Measurements from ENCODE around the gene CCDC88B.

The CCDC88B gene

DNA sequence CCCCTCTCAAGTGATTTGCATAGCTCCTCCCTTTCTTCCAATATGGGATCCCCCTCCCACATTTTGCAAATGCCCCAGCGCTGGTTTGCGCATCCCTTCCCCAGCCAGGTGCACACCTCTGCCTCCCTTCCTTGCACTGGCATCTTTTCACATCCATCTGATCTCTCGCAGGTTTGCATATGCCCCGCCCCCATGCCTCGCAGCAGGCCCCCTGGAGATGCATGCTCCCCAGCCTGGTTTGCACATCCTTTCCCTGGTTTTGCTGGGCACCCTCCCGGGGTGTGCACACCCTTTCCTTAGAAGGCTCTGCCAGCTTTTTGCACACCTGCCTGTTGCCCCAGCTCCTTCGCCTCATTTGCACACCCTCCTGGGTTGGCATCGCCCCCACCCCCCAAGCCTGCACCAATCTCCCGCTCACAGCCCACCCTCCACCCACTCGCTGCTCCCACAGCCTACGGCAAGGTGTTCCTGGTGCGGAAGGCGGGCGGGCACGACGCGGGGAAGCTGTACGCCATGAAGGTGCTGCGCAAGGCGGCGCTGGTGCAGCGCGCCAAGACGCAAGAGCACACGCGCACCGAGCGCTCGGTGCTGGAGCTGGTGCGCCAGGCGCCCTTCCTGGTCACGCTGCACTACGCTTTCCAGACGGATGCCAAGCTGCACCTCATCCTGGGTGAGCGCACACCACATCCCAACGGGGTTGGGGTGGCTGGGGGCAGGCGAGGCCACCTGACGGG is 19.9 kb downstream of the CCDC88B start:
- DNase-seq (ENCODE audit: low read depth in 2 of 2), result peak in 1 of 2 experiments; percentile 15

DNA sequence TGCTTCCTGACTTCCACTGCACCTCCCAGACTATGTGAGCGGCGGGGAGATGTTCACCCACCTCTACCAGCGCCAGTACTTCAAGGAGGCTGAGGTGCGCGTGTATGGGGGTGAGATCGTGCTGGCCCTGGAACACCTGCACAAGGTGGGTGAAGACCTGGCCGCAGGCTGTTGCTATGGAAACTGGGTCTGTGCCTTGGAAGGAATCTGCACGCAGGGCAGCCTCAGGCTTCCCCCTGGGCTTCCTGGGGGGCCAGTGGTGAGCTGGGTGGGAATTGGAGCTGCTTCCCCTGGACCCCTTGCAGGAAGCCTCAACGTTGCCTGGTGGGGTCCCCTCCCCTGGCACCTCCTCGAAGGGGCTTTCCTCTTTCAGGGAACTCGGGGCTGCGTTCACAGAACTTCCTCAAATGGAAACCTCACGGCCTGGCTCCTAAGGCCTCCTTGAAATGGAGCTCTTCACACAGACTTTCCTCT is 20.5 kb downstream of the CCDC88B start:
- DNase-seq (ENCODE audit: low read depth in 2 of 2), result no peak

DNA sequence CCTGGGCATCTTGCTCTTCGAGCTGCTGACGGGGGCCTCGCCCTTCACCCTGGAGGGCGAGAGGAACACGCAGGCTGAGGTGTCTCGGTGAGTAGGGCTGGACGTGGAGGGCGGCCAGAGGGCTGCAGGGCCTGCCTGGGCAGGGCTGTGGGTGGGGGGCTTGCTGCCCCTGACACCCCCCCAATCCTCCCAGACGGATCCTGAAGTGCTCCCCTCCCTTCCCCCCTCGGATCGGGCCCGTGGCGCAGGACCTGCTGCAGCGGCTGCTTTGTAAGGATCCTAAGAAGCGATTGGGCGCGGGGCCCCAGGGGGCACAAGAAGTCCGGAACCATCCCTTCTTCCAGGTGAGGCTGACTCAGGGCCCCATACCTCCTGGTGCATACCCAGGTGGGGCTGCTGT is 21.7 kb downstream of the CCDC88B start:
- no peak for DNase-seq (ENCODE audit: low read depth in 2 of 2)

DNA sequence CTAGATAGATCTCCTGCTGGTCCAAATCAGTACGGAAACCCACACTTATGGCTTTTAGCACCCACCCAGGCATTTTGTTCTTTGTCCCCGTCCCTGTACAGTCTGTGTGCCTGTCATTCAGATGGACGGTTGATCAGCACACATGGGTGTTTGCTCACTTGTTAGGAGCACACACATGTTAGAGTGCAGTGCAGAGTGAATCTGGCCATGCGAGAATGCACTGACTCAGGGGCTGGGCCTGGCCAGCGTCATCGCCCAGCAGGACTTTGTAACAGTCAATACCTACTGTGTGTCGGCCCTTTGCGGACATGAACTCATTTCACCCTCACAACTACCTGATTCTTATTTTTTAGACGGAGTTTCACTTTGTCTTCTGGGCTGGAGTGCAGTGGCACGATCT is 22.3 kb downstream of the CCDC88B start:
- no peak for DNase-seq (ENCODE audit: low read depth in 2 of 2)

DNA sequence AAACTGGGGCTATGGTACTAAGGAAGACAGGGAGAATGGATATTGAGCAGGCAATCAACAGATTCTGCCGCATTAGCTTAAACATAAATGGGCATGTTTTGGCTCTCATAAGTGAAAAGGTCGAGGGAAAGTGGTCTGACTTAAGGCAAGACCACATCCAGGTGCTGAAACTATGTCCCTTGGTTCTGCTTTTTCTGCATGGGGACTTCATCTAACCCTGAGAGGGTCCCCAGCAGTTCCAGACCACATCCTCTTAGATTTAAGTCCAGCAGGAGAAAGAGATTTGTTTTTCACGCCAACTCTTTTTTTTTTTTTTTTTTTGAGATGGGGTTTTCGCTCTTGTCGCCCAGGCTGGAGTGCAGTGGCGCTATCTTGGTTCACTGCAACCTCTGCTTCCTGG is 24.4 kb downstream of the CCDC88B start:
- no peak for DNase-seq (ENCODE audit: low read depth in 2 of 2)

DNA sequence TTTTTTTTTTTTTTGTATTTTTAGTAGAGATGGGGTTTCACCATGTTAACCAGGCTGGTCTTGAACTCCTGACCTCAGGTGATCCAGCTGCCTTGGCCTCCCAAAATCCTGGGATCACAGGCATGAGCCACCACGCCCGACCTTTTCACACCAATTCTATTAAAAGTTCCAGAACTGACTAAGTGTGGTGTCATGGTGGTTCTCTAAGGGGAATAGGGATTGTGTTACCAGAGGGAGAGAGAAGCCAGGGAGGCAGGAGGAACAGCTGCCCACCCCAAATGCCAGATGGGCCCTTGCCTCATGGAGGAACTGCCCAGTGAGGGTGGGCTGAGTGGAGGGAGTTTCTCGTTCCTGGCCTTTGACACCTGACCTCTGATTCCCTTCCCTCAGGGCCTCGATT is 24.9 kb downstream of the CCDC88B start:
- DNase-seq (ENCODE audit: low read depth in 2 of 2), result no peak

DNA sequence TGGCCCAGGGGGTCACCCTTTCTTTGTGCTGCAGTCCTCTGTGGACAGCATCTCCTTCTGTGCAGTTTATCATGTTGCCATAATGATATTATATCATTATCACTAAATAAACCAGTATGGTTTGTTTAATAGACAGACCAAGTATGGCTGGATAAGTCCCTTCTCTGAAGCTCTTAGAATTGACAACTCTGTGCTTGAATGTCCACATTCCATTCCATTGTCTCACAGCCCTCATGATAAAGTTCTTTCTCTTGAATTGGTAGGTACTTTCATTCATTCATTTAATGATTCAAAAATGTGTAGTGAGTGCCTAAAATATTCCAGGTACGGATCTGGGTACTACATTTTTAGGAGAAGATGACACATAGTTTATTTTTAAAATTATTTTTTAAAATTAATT is 26.7 kb downstream of the CCDC88B start:
- DNase-seq (ENCODE audit: low read depth in 2 of 2), result no peak

DNA sequence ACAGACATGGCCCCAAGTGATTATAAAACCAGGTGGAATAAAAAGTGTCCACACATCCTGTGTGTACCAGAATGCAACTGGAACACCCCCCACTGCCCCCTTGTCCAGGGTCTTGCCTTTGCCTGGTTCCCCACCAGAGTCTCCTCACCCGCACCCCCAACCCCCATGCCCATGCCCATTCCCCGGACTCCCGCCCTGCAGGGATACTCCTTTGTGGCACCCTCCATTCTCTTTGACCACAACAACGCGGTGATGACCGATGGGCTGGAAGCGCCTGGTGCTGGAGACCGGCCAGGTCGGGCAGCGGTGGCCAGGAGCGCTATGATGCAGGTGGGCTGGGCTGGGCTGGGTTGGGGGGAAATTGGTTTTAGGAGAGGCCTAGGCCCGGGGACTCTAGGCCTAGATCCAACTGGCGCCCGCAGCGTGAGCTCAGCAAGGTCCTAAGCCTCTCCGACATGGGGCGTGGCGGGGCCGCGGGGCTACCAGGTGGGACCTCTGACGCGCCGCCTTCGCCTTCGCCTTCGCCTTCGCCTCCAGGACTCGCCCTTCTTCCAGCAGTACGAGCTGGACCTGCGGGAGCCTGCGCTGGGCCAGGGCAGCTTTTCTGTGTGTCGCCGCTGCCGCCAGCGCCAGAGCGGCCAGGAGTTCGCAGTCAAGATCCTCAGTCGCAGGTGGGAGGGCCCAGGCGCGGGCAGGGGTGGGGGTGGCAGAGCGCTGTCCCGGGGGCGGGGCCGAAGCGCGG is 28.1 kb downstream of the CCDC88B start:
- no peak for DNase-seq (ENCODE audit: low read depth in 2 of 2)

DNA sequence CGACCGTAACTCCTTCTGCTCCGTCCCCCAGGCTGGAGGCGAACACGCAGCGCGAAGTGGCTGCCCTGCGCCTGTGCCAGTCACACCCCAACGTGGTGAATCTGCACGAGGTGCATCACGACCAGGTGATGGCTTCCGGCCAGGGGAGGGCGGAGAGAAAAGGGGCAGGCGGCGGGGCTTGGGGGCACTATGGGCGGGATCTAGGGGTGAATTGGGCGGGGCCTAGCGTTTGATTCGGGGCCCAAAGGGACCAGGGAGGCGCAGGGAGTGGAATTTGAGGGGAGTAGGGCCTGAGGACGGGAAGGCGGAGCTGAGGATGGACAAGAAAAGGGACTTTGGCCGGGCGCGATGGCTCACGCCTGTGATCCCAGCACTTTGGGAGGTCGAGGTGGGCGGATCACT is 28.7 kb downstream of the CCDC88B start:
- no peak for DNase-seq (ENCODE audit: low read depth in 2 of 2)

DNA sequence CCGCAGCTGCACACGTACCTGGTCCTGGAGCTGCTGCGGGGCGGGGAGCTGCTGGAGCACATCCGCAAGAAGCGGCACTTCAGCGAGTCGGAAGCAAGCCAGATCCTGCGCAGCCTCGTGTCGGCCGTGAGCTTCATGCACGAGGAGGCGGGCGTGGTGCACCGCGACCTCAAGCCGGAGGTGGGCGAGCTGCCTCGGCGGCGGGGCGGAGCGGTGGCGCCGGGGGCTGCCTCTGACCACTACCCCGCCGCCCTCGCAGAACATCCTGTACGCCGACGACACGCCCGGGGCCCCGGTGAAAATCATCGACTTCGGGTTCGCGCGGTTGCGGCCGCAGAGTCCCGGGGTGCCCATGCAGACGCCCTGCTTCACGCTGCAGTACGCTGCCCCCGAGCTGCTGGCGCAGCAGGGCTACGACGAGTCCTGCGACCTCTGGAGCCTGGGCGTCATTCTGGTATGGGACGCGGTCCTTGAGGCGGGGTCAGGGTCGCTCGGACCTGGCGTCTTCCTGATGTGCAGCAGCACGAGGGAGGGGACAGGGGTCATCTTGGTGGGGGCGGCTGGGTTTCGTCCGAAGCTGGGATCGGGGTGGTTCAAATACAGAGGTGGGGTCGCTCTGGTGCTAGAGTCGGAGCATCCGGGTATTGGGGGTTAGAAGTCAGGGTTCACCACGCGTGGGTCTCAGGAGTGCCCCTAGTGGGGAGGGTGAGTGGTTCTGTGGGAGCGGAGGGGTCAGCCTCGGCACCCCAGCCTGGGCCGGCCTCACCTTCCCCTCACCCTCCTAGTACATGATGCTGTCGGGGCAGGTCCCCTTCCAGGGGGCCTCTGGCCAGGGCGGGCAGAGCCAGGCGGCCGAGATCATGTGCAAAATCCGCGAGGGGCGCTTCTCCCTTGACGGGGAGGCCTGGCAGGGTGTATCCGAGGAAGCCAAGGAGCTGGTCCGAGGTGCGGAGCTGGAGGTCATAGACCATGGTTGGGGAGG is 29.7 kb downstream of the CCDC88B start:
- no peak for DNase-seq (ENCODE audit: low read depth in 2 of 2)

DNA sequence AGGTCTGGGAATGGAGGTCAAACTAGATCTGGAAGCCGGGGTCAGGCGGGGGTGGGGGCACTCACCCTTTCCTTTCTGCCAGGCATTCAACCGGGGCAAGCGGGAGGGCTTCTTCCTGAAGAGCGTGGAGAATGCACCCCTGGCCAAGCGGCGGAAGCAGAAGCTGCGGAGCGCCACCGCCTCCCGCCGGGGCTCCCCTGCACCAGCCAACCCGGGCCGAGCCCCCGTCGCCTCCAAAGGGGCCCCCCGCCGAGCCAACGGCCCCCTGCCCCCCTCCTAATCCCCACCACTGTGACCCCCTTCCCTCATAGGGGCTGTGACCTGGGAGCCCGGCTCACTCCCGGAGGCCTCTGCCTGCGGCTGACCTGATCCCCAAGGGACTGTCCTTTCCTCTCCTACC is 31.2 kb downstream of the CCDC88B start:
- no peak for DNase-seq (ENCODE audit: low read depth in 2 of 2)

DNA sequence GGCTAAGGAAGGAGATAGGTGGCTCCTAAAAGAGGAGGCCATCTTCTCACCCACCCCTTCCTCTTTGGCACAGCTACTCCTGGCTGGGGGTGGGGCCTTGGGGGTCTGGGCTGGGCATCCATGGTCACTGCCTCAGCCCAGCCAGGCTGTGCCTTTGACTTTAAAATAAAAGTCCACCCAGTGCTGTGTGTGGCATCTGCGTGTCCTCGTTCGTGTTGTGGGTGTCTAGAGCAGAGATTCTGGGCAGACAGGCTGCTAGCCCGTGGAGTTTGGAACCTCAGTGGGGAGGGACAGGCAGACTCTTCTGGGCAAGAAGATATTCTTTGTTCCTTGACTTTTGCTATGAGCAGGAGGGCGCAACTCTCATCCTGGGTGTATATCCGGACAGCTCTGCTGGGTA is 32.0 kb downstream of the CCDC88B start:
- no peak for DNase-seq (ENCODE audit: low read depth in 2 of 2)

DNA sequence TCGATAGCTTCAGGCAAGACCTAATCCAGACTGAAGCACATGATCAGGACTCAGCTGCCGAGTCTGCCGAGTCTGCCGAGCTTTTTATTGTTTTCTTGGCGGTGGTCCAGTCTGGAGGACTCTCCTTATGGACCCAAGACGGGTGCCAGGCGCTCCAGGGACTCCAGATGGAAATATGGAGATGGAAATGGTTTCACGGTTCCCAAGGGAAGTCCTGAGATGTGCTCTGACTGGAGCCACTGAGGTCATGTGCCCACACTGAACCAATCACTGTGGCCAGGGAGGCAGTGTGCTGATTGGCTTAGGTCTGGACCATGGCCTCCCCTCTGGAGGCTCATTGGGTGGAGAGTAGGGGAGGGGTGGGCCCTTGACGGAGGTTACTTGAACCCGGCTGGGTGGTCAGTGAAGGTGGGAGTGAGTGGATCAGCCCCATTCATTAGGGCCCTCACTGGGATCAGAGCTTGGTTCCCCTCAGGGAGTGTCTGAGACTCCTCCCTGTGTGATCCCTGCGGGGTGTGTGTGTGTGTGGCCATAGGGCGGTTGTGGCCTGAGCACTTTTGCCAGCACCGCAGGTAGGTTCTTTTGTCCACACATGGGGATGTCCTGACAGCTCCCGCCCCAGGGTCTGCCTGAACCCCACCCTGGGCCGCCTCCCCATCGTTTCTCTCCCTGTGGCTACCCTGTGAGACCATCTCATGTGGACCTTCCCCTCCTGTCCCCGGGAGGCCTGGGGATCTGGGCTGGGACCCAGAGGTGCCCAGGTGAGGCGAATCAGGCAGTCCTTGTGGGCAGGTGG is 33.0 kb downstream of the CCDC88B start:
- DNase-seq (ENCODE audit: low read depth in 2 of 2), result no peak

DNA sequence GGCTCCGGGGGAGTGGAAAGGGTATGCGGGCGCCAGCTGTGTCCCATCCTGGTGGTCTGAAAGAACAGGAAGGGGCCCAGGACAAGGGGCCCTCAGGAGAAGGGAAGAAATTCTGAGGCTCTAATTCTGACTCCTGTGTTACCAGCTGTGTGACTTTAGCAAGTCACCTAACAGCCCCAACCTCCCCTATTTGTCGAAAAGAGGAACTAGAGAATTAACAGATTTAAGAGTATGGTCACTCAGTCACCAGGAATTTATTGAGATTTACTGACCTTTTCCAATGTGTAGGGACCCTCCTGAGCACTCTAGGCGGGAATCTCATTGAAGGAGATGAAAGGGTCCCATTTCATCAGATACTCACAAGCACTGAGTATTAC is 33.6 kb downstream of the CCDC88B start:
- DNase-seq (ENCODE audit: low read depth in 2 of 2), result no peak

DNA sequence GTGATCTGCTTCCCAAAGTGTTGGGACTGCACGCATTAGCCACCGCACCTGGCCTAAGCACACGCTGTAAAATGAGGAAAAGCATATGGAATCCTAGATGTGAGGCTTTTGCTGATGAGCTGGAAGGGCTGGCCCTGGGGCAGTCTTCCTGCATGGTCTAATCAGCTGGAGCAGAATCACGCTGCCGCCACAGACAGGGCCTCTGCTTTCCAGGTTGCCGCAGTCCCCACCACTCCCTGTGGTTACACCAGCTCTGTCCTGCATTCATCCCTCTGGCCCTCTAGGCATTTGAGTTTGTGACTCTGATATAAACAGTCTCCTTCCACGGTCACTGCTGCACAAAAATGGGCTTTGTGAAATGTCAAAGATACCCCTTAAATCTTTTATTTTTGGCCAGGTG is 36.1 kb downstream of the CCDC88B start:
- DNase-seq (ENCODE audit: low read depth in 2 of 2), result no peak

DNA sequence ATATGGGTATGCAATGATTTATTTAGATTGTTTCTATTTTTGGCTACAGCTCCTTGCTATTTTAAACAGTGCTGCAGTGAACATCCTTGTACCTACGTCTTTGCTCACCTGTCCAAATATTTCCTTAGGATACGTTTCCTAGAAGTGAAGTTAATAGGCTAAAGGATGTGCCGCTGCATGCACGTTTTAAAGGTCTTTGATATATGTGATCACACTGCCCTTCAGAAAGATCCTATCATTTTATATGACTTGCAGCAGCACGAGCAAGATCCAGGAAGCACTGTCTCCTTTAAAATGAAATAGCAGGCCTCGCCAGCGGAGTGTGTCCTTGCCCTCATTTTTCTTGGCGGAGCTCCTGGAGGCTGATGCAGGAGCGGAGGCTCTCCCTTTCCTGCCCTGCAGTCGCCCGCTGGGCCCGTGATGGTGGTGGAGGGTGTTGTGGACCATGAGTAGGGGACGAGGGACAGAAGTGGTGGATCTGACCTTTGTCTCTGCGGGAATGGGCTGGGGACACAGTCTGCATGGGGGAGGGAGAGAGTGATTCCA is 38.4 kb downstream of the CCDC88B start:
- no peak for DNase-seq (ENCODE audit: low read depth in 2 of 2)

DNA sequence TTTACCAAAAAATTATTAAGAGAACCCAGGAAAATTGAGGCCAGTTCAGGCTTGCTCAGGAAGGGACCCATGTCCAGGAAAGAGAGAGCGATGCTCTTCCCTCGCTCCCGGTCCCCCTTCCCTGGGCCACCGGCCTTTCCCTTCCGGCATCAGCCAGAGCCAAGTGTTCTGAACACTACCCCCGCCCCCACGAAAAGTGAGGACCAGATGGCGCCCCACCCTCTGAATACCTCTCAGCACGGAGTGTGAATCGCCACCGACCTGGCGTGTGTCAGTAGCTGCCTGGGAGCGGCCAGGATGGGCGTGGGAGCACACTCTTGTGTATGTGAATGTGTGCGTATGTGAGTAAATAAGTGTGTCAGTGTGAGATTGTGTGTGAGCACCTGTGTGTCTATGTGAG is 39.2 kb downstream of the CCDC88B start:
- DNase-seq (ENCODE audit: low read depth in 2 of 2), result no peak

DNA sequence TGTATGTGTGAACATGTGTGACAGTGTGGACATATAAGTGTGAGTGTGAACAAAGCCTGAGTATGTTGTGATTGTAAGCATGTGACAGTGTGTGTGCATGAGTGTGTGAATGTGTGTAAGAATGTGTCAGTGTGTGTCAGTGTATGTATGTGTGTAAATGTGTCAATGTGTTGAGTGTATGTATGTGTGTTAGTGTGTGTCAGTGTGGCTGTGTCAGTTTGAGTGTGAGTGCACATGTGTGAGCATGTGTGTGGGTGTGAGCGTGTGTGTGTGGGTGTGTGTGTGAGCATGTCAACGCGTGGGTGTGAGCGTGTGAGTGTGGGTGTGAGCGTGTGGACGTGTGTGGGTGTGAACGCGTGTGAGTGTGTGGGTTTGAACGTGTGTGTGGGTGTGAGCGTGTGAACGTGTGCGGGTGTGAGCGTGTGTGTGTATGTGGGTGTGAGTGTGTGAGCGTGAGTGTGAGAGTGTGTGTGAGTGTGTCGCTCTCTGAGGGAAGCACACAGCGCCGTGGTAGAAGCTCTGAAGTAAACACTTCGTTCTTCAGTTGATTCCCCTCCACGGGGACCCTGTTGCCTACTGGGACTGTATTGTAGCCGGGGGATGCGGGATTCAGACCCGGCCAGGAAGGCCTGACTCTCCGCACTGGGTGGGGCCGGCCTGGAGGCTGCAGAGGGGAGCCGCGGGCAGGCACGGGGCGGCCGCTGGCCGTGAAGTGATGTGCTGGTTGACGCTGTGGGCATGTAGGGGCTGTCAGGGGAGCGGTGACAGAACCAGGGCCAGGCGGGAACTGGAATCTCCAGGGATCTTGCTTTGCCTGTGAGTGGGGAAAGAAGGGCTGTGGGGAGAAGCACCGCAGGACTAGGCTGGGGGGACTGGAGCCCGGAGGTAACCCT is 40.1 kb downstream of the CCDC88B start:
- no peak for DNase-seq (ENCODE audit: low read depth in 2 of 2)

DNA sequence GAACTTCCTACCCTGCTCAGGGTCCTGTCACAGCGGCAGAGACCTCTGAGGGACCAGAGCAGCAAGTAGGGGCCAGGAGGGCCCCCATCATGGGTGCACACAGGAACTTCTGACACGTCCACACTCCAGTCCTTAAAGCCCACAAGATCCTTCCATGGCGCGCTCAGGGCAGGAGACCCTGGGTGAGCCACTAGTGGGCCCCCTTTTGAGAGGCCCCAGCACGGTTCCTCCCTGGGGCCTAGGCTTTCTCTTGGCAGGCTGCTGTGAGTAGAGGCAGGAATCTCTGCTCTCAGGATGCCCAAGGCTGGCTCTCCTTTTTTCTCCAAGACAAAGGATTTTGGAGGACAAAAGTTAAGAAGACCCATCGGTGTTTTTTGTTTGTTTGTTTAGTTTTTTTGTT is 41.3 kb downstream of the CCDC88B start:
- no peak for DNase-seq (ENCODE audit: low read depth in 2 of 2)

DNA sequence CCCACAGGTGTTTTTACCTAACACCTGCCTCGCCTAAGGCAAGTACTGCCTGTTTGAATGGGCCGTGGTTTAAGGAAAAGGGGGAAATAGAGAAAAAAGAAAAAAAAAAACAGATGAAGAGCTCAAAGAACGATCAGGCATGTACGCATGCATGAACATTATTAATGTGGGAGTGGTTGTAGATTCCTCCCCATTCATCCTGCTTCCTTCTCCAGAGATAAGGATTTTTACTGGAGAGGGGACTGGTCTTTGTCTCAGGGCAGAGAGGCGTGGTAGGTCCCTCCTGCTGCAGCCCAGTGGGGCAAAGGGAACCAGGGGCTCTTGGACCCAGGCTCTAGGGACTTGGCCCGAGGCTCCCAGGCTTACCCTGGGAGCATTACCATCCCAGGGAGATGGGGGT is 42.0 kb downstream of the CCDC88B start:
- no peak for DNase-seq (ENCODE audit: low read depth in 2 of 2)

Data from stimulated activated CD4-positive, alpha-beta T cell treated with anti-CD3 and anti-CD28 coated beads, Interleukin-12 subunit alpha, Interleukin-12 subunit beta, amount 100 ng/mL, for 24 hours (primary cell).